Stimulated activated CD4-positive, alpha-beta T cell treated with anti-CD3 and anti-CD28 coated beads, Interleukin-1b, Interleukin-23, amount 100 ng/mL, for 48 hours (primary cell): ENCODE measurements around the gene PRRT1.

Experiments
- DNase-seq: peaks from one replicate; pipeline ENCODE4 v3.0.0-alpha.2; 2020

The PRRT1 gene

DNA sequence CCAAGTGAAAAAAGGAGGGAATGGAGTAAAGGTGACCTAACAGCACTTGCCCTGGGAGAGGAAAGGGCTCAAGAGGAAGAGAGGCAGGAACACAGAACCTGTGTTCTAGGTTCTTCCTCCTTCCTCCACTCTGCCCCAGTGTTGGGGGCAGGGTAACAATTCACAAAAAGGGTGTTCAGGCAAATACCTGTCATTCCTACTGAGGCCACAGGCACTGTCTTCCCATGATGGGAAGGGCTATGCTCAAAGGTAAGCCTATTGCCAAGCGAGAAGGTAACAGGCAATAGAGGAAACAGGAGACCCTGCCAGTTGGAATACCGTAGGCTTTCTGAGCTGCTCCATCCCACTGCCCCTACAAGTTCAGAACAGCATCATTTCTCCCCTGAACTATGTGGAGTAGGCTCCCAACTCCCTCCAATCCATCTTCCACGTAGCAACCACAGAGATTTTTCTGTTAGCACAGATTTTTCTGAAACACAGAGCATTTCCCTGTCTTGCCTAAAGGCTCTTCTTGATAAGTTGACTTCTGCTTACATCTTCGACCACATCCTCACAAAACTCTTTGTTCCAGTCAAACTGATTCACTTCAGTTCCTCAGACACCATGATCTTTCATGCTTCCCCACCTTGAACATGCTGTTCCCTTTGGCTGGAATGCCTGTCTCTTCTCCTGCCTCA is 21.4 kb upstream of the PRRT1 start:
- DNase-seq, result no peak

DNA sequence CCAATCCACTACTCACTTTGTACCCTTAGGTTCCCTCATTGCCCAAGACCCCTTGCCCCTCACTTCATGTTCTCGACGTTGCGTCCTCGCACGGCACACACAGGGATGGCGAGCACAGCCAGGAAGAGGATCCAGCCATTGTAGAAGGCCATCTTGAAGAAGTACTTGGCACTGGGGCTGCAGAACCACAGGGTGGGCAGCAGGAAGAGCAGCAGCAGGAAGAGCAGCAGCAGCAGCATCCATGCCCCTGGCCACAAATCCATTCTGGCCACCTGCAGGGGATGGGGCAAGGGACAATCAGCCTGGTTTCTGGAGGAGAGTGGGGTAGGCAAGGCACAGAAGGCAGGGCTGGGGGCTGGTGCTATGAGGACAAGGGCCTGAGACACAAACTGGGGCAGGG is 19.5 kb upstream of the PRRT1 start:
- no peak for DNase-seq

DNA sequence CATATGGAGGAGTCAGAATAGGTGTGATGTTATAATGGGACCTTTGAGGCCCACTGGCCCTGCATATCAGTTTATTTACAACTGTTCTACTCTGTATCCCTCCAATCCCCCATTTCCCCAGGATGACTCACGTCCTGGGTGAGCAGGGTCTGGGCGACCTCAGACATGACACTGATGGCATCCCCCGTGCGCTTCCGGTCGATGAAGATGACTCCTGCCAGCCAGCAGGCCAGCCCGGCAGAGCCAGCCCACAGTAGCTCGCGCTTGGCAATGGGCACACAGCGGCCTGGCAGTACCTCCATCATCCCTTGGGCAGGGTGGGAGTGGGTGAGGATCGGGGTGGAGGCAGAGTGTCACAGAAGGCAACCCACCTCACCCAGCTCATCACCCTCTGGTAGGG is 18.6 kb upstream of the PRRT1 start:
- DNase-seq, result no peak

DNA sequence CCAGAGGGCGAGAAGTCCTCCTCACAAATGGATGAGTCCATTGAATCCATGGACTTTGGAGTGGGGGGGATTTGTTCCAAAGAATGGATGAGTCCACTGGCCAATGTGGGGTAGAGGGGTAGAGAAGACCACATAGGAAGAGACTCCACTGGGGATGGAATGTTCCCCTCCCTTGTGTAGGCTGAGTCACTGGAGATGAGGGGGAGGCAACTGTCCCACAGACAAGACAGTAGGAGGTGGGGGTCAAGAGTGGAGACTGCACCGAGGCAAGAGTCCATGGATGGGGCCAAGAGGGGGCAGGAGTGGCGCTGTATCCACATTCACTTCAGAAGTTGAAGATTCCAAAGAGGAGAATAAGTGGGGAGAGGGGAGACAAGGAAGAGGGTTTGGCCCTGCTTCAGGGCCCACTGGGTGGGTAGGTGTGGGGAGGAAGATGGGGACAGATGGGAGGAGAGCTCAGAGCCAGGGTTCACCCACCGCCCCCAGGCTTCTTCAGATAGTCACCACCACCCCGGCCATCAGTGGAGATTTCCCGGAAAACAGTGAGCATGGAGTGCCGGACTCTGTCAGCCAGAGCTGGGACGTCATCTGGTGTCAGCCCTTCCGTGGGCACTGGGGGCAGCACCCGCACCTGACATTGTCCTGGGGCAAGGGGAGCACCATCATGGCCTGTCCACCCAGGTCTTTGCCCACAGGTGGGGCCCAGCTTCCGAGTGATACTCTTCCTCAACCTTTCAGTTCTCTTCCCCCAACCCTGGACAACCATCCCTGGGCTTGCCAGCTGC is 17.3 kb upstream of the PRRT1 start:
- DNase-seq, result no peak

DNA sequence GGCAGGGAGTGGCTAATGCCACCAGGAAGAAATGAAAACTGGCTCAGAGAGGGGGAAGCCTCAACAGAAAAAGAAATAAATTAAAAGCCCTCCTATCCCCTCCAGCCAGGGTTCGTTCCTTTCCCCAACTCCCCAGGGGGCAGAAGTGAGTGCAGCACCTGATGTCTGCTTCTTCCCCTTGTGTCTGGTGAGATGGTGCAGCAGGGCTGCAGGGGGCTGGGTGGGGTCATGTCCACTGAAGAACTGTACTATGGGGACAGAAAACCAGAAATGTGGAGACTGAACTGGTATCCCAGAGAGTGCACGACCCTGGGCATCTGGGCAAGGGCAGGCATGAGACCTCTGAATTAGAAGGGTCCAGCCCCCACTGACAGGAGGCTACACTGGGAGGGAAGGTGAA is 16.6 kb upstream of the PRRT1 start:
- no peak for DNase-seq

DNA sequence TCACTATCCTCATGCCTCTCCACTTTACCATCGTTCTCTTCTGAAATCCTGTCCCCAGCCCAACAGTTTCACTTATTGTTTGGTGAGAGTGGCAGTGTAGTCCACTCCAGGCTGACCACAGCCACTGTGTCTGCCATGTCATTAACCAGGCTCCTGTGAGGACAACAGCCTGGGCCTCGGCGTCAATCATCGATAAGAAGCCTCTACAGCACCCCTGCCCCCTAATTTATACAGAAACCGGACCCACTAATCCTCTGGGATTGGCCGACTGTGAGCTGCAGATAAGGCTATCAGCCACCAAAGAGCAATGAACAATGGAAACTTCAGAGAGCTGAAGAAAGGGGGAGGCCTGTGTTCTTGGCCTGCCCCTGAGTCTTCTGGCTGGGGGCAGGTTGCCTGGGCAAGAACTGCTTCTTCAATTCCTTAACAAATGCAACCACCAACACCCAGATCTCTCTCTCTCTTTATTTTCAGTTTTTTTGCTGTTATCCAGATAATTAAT is 16.1 kb upstream of the PRRT1 start:
- no peak for DNase-seq

DNA sequence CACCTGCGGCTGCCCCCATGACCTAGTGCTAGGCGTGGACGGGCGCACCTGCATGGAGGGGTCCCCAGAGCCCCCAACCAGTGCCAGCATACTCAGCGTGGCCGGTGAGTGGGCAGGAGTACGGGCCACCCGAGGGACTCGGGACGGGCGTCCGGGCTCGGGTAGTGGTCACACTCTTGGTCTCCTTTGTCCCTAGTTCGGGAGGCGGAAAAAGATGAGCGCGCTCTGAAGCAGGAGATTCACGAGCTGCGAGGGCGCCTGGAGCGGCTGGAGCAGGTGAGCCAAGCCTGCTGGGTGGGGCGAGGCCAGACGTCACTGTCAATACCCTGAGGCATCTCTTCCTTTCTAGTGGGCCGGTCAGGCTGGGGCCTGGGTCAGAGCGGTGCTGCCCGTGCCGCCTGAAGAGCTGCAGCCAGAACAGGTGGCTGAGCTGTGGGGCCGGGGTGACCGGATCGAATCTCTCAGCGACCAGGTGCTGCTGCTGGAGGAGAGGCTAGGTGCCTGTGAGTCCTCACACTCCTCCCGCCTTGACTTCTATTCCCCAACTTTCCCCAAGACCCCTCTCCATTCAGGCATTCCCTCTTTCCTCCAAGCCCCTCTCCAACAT is 15.5 kb upstream of the PRRT1 start:
- no peak for DNase-seq

DNA sequence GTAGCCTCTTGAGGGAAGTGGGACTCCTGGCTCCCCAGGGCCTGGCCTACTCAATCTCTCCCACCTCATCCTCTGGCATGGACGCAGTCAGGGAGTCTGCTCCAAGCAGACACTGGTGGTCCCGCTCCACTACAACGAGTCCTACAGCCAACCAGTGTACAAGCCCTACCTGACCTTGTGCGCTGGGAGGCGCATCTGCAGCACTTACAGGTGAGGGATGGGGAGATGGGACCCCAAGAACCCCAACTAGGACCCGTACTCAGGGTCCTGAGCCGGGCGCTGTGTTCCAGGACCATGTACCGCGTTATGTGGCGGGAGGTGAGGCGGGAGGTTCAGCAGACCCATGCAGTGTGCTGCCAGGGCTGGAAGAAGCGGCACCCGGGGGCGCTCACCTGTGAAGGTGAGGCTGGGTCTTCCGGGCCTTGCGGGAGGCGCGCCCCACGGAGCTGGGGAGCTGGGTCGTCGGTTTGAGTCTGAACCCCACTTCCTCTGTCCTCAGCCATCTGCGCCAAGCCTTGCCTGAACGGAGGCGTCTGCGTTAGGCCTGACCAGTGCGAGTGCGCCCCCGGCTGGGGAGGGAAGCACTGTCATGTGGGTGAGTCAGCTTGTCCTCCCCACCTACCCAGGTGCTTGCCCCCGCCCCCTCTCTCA is 14.8 kb upstream of the PRRT1 start:
- no peak for DNase-seq

DNA sequence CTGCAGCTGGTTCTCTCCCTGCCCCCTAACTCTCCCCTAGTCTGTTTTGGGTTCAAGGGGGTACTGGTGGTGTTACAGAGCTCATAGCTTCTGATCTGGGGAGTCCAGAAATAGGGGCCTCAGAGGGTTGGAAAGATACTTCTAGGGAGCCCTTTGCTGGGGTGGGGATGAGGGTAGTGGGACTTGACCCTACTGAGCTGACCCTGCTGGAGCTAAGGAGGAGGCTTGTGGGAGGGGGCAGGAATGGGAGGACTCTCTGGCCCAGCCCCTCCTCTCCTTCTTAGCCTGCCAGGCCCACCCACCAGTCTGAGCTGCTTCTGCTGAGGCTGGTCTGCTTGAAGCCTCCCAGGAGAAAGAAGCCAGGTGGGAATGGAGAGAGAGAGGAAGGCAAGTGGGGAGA is 12.6 kb upstream of the PRRT1 start, which contains the start of gene EGFL8:
TSS of gene EGFL8 (plus strand) at position 301 of the 400 bp plus-strand sequence. CDS start 1,571 bp downstream, outside the sequence.
- no peak for DNase-seq

DNA sequence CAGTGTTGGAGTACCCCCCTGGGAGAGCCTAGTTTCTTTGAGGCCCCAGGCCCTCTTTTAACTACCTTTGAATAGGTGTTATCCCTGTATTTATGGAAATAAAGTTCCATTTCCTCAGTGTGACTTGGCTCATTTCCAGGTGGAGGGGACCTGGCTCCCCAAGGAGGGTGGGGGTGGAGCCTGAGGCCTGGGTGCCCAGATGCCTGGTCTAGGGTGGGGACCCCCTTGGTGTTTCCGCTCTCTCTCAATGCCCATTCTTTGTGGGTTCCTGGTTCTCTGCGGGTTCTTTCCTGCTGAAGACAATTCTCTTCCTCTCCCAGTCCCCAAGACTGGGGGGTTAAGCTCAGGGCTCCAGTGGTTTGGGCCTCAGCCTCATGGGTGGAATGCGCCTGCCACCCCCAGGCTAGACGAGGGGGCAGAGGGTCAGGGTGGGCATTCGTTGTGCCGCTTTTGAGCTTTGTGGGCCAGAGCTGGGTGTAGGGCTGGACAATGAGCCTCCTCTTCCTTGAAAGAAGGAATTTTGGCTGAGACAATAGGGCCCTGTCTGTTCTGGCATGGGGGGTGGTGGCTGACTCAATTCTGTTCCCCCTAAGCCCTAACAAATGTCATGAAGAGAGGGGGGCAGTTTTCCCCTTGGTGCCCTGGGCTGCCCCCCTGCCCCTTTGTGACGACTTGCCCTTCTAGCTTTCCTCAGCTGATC is 12.0 kb upstream of the PRRT1 start:
- no peak for DNase-seq

DNA sequence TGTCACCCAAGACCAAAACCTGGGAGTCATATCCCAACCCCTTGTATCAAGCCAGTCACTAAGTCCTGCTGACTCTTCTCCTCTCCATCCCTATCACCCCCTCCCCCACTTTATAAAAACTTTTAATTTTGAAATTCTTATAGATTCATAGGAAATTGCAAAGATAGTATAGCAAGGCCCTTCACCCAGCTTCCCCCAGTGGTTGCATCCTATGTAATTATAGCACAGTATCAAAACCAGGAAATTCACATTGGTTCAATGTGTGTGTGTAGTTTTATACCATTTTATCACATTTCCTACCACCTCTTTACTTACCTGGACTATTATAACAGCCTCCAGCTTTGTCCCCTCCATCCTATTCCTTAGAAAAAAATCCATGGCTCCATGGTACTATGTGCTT is 6.3 kb upstream of the PRRT1 start:
- no peak for DNase-seq

DNA sequence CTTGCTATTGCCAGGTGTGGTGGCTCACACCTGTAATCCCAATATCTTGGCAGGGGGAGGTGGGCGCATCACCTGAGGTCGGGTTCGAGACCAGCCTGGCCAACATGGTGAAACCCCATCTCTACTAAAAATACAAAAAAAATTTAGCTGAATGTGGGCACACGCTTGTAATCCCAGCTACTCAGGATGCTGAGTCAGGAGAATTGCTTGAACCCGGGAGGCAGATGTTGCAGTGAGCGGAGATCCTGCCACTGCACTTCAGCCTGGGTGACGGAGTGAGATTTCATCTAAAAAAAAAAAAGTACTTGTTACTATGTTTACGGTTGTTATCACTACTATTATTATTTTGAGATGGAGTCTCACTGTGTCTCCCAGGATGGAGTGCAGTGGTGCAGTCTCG is 5.2 kb upstream of the PRRT1 start:
- no peak for DNase-seq

DNA sequence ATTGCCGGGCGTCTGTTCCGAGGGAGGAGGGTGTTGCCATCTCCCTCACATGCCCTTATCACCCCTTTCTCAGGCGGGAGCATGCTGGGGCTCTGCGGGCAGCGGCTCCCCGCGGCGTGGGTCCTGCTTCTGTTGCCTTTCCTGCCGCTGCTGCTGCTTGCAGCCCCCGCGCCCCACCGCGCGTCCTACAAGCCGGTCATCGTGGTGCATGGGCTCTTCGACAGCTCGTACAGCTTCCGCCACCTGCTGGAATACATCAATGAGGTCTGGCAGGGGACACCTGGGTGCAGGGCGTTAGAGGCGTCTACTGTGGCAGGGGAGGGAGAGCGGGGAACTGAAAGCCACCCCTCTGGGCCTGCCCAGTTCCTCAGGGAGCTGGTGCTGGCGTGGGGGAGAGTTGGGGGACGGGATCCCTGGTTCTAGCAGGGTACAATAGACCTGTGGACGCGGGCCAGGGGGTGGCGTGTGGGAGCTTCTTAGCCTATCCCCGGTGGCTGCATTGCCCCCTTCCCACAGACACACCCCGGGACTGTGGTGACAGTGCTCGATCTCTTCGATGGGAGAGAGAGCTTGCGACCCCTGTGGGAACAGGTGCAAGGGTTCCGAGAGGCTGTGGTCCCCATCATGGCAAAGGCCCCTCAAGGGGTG is 2.9 kb upstream of the PRRT1 start:
- DNase-seq, result peak; percentile 62

DNA sequence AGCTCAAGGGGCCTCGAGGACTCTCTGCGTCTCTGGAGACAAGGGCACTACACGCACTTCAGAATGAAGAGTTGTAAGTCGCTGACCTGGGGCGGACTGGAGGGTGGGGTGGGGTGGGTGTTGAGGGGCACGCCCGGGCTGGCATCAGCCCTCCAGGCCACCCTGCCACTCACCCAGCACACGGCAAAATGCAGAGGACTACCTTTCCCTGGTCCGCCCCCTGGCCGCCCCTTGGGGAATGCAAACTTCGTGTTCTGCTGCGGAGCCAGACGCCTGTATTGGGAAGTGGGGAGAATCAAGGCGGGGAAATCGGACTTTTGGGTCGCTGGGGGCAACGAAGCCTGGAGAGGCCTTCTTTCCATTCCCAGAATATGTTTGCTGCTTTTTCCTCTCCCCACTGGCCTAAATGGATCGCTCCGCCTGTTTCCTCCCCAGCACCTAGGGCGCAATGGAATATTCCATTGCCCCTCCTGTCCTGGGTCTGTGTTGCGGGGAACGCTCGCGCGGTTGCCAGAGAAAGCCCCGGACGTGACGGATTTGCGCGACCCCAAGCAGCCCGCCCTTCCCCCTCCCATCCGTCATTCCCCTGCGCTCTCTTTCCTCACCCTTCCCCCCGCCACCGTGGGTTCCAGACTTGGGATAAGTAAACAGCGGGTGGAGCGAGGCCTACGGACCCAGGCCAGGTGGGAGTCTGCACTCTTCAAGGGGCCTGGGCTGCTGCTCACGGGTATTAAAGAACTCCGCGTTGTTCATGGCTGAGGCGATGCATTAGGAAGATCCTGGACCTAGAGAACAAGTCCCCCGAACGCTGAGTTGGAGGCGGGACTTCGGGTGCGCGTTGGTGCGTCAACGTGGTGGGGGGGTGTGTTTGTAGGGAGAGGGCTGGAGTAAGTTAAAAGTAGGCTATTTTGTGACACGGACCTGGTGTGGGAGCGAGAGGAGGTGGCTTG is 2.1 kb upstream of the PRRT1 start, which contains the start of gene PPT2:
TSS of gene PPT2 (plus strand) at position 578 of the 950 bp plus-strand sequence. CDS start 454 bp downstream, outside the sequence.
- peak; percentile 82 for DNase-seq

DNA sequence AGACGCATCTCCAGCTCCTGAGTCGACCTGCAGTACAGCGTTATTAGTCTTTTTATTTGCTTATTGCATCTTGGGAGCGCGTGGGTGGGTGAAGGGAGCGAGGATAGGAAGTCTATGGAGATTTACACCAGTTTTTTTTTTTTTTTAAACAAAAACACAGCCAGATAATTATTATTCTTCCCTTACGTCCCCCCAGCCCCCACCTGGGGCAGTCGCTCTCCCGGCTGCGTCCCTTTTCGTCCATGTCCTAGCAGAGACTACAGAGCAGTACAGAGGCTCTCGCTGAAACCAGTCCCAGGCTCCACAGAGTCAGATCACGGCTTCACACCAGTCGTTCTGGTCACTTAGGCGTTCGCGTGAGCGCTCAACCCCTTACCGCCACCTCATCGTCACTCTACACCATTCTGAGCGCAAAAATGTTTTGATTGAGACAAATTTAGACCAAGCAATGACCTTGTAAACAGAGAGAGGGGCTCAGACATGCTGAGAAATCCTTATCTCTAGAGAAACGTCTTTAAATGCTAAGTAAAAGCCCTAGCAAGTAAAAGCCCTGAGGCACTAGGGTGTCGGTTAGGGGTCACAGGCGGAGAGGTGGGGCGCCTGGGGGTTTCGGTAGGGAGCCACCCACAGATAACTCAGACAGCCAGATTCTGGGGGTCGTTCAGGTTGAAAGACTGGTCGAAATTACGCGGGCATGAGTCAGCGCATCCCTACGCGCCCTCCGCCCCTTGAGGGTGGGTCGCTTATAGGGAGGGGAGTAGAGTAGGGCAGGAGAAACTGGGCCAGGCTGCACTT is 1.2 kb upstream of the PRRT1 start:
- no peak for DNase-seq

DNA sequence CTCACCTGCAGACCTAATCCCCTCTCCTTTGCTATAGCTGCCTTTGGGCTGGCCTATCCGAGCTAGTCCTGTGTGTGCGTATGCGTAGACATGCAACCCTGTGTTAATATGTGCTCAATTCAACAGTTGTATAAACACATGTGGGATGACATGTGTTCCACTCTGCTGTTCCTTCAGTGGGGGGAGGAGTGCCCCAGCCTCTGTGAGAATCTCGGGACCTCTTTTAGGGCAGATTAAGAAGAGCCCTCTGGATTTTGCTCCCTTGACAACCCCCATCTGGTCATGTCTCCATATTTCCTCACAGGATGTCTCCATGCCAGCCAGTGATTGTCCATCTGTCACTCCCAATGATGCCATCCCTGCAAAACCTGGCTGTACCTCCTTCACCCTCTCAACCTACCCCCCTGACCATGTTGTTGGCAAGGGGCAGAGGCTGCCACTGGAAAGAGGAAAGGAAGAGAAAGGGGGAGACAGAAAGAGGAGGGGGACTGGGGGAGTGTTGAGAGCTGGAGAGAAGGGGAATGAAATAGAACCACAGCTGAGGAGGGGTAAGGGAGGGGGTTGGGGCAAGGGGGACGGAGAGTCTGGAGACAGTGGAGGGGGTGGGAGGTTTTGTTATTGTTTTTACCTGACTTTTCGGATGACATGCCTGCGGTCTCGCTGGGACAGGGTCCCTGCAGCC is 417 bp downstream of the PRRT1 start:
- DNase-seq, result no peak

DNA sequence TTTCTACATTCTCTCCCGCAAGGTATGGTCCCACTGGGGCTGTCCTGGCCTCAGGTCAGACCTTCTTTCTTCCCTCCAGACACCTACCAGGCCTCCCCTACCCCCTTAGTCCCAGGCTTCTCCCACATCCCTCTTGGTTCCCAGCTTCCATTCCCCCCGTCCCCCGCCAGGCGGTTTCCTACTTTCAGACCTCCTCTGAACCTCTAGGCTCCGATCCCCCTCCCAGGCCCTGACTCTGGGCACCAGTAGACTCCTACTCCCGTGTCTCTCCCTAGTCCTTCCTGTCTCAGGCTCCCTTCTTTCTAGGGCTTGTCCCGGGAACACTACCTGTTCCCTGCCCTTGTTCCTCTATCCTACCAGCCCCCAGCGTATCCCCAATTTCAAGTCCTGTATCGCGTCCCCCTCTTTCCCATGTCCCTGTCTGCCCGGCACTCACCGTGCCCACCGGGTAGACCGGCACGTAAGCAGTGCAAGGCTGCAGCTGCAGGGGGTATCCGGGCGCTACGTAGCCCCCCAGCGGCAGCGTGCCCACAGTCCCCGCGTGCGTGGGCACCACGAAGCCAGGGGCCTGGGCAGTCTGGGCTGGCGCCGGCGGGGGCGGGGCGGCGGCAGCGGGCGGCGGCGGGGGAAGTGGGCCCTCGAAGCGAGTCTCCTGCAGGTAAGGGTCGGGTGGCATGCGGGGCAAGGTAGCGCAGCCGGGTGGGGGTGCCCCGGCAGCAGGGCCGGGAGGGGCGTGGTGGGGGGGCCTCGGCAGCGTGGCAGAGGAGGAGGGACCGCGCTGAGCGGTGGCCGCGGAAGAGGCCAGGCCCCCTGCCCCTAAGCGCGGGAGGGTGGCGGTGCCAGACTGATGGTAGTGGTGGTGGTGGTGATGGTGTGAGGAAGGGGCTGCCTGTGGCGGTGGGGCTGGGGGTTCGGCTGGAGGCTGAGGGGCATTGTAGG is 1.5 kb downstream of the PRRT1 start:
- DNase-seq, result no peak

DNA sequence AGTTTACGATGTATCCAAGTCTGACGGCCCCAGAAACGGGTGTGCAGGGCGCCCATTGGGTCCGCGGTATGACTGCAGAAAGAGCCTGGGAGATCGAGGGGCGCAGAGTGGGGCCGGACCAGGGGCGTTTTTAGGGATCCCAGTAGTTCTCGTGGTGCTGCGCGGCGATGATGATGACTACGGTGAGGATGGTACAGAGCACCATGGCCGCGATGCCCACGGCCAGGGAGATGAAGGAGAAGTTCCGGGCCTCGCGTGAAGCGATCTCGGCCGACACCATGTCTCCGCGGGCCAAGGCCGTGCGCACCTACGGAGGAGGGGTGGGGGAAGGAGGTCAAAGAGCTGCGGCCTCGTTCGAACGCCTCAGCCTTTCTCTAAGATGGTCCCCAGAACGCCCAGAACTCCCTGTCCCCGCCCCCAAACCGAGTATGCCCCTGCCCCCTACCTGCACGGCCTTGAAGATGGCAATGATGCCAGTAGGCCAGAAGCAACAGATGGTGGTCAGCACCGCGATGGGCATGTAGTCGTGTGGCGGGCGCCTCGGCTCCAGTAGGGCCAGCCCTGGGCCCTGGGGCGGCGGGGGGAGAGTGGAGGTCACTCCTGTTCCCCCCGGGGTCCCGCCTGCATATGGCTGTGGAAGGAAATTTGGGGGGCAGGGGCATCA is 2.5 kb downstream of the PRRT1 start:
- DNase-seq, result no peak
